Tibial artery (tissue), 4 donors: Measurements from ENCODE around the gene MEIS3.
A peak's percentile ranks its signal among the peaks of the same experiment; 100 is the strongest.

Source experiments
- DNase-seq, 2 donors: peaks; one replicate each; pipeline ENCODE4 v3.0.0-alpha.2; 2019
- H3K27ac ChIP-seq, 2 donors: fragments of 200-600 bp; sonication (generic) in 1 of 2; 1 replicate in 1 of 2; 2 replicates in 1 of 2; pipeline ENCODE4 v1.5.1; 2018 to 2019; ENCODE audit warnings: mild to moderate bottlenecking in 1 of 2
- H3K27me3 ChIP-seq, 2 donors: fragments of 200-600 bp; sonication (generic) in 1 of 2; one replicate each; pipeline versions ENCODE4 v1.5.1 to v1.6.0; 2016 to 2019
- H3K36me3 ChIP-seq, 3 donors: fragments of 200-600 bp; sonication (generic) in 2 of 3; one replicate each; pipeline ENCODE4 v1.5.1; 2016 to 2019; ENCODE audit warnings: mild to moderate bottlenecking in 2 of 3
- H3K4me1 ChIP-seq, 4 donors: fragments of 200-600 bp; sonication (generic) in 2 of 4; 1 replicate in 3 of 4; 2 replicates in 1 of 4; pipeline ENCODE4 v1.5.1; 2016 to 2019
- H3K4me3 ChIP-seq, 2 donors: fragments of 200-600 bp; sonication (generic) in 1 of 2; 1 replicate in 1 of 2; 2 replicates in 1 of 2; pipeline ENCODE4 v1.5.1; 2018 to 2019; ENCODE audit warnings: mild to moderate bottlenecking in 2 of 2
- H3K9me3 ChIP-seq, 3 donors: fragments of 200-600 bp; sonication (generic) in 1 of 3; one replicate each; pipeline ENCODE4 v1.5.1; 2016 to 2019
- intact Hi-C: fragments of 100-400 bp; cut with DNase I; formaldehyde crosslinking; loops from one replicate; pipeline ENCODE4 v1.15.0; 2023; ENCODE audit warnings: low total_unique reads
- TF ChIP-seq, protein P1 (sequence below), 2 experiments: fragments of 200-600 bp in 1 of 2; fragments of 450-650 bp in 1 of 2; IDR thresholded peaks; one replicate each; pipeline ENCODE4 v1.5.1; 2017 to 2019; ENCODE audit warnings: antibody characterized with exemption in 2 of 2, mild to moderate bottlenecking in 1 of 2, moderate library complexity in 1 of 2

The MEIS3 gene

GRCh38 chr19:47430041-47430802 lies 10.9 kb upstream of the MEIS3 start:
- peaks cover 0 to 34% (median 25%) of the 10 kb centered on the region in 4 donors for H3K4me1 ChIP-seq
- no peaks in the 10 kb centered on the region for H3K36me3 ChIP-seq
- intact Hi-C loops, result no loop called here
- H3K9me3 ChIP-seq, result no peaks in the 10 kb centered on the region
- TF ChIP-seq, protein P1, sequence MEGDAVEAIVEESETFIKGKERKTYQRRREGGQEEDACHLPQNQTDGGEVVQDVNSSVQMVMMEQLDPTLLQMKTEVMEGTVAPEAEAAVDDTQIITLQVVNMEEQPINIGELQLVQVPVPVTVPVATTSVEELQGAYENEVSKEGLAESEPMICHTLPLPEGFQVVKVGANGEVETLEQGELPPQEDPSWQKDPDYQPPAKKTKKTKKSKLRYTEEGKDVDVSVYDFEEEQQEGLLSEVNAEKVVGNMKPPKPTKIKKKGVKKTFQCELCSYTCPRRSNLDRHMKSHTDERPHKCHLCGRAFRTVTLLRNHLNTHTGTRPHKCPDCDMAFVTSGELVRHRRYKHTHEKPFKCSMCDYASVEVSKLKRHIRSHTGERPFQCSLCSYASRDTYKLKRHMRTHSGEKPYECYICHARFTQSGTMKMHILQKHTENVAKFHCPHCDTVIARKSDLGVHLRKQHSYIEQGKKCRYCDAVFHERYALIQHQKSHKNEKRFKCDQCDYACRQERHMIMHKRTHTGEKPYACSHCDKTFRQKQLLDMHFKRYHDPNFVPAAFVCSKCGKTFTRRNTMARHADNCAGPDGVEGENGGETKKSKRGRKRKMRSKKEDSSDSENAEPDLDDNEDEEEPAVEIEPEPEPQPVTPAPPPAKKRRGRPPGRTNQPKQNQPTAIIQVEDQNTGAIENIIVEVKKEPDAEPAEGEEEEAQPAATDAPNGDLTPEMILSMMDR (IDR thresholded peaks at IDR 0.05), result peak; percentile 30 to 42
- peaks cover 0 to 70% of the 10 kb centered on the region in 2 donors for H3K27me3 ChIP-seq
- H3K4me3 ChIP-seq, result peak overlapping the region in 1 of 2 donors; percentile 15
- no peak for DNase-seq
- H3K27ac ChIP-seq, result no peak overlapping the region

GRCh38 chr19:47429140-47429793 lies 9.9 kb upstream of the MEIS3 start:
- intact Hi-C loops, result no loop called here
- no peak for DNase-seq
- peaks cover 0 to 80% of the 10 kb centered on the region in 2 donors for H3K27me3 ChIP-seq
- peaks cover 0 to 34% (median 25%) of the 10 kb centered on the region in 4 donors for H3K4me1 ChIP-seq
- no peak overlapping the region for H3K4me3 ChIP-seq
- TF ChIP-seq, protein P1 (IDR thresholded peaks at IDR 0.05), result no peak
- no peak overlapping the region for H3K27ac ChIP-seq
- no peaks in the 10 kb centered on the region for H3K9me3 ChIP-seq
- no peaks in the 10 kb centered on the region for H3K36me3 ChIP-seq

GRCh38 chr19:47428177-47428894 lies 9.0 kb upstream of the MEIS3 start:
- peaks cover 0 to 30% (median 25%) of the 10 kb centered on the region in 4 donors for H3K4me1 ChIP-seq
- intact Hi-C loops, result no loop called here
- no peak overlapping the region for H3K27ac ChIP-seq
- peak; percentile 70 to 76 for DNase-seq
- H3K27me3 ChIP-seq, result peaks cover 0 to 88% of the 10 kb centered on the region in 2 donors
- no peaks in the 10 kb centered on the region for H3K9me3 ChIP-seq
- H3K36me3 ChIP-seq, result no peaks in the 10 kb centered on the region
- TF ChIP-seq, protein P1 (IDR thresholded peaks at IDR 0.05), result no peak
- no peak overlapping the region for H3K4me3 ChIP-seq

DNA sequence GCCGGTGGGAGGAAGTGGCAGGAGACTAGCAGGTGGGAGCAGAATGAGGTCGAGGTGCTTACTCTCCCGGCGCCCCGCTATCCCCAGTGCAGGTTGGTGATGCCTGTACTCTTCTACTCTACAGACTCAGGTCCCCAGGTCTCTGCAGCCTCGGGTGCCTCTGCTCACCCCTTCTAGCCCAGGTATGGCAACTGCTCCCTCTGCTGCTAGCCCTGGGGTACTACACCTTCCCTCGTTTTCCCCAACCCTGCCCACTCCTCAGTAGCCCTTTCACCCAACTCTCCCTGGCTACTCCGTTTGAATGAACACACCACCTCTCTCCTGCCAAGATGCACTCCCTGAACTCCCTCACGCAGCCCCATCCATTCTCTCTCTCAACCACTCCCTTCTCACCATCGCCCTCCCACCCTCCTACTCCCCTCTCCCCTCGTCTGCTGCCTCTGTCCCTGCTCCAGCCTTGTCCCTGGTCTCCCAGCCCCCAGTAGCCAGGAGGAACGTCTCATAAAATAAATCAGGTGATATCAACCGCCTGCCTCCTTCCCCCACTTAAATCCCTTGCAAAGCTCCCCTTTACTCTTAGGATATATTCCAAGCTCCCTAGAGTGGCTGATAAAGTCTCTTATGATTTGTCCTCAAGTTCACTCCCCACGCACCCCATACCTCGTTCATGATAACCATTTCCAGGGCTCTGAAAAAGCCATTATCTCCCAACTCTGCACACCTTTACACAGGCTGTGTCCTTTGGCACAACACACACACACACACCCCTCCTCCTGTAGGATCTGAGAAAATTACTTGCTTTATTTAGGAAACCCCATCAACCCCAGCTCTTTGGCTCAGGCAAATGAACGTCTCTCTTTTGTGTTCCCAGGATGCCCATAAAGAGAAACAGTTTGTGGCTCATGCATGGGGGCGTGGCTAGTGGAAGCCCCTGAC lies 8.2 kb upstream of the MEIS3 start:
- TF ChIP-seq, protein P1 (IDR thresholded peaks at IDR 0.05), result peak; percentile 74 to 77
- intact Hi-C loops, result no loop called here
- Histone ChIP-seq H3K36me3 (no peaks in the 10 kb centered on the region), H3K27me3 (peaks cover 0 to 94% of the 10 kb centered on the region in 2 donors), H3K9me3 (no peaks in the 10 kb centered on the region), H3K27ac (no peak overlapping the region), H3K4me1 (peaks cover 0 to 28% (median 24%) of the 10 kb centered on the region in 4 donors), H3K4me3 (no peak overlapping the region)
- no peak for DNase-seq
